ENCODE measurements around the gene RTTN. TPM values are rescaled to one million over a fixed set of nuclear protein-coding genes. Genes with fewer than 3 reads are reported as not detected.

RTTN gene
- total and polyA plus RNA-seq, 10 of the 15 experiments (the other 5 are each of a cell fraction or from before 2014, with no cell fraction given), result 9.4 to 36.6 (median 15.7) TPM

DNA sequence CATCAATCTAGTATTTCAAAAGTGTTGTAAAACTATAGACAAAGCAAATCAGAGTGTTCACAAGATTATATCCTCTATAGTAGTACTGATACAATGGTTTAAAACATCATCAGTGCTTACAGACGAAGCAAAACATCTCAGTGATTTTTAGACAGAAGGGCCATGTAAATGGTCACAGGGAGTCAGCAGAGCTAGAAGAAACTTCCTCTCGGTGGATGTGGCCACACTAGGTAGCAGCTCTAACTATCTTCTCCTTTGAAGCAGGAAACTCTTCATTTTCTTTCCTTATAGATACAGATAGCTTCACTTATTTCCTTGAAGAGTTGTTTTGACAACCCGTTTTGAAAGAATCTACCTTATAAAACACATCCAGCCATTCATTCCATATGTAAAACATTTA lies 177.4 kb downstream of the RTTN start:
- no TSS peak for BruUV-seq (replicated peaks)
- H3K4me3 ChIP-seq, result no peak overlapping the region
- intact Hi-C loops (cut with micrococcal nuclease; ENCODE audit: unreplicated experiment) (no loop called here), in situ Hi-C loops (cut with MboI) (no loop called here)
- ChIA-PET SMC1A (ENCODE audit: uncharacterized antibody, unreplicated experiment) (interaction anchor here (0.8 to 2.9 kb wide), 17 partner anchors 9 to 143 kb away, joined by 3 to 12 read pairs (median 6); no protein-coding TSS in a partner anchor), RAD21 (ENCODE audit: unreplicated experiment) (interaction anchor here (0.9 to 2.2 kb wide), 11 partner anchors 9 to 145 kb away, joined by 3 to 11 read pairs (median 4); no protein-coding TSS in a partner anchor), POLR2A (interaction anchor here (1.0 to 1.3 kb wide), 2 partner anchors 9 to 13 kb away, joined by 3 read pairs; no protein-coding TSS in a partner anchor), CTCF (interaction anchor here (1.1 to 2.5 kb wide), 4 partner anchors 12 to 182 kb away, joined by 3 to 12 read pairs (median 4); no protein-coding TSS in a partner anchor)
- no peaks in the 10 kb centered on the region for H3K27me3 ChIP-seq (replicated peaks in 1 of 2; ENCODE audit: control insufficient read depth in 2 of 2, insufficient read depth in 2 of 2, low read length in 1 of 2)
- H3K27ac ChIP-seq (ENCODE audit: control insufficient read depth, insufficient read depth), result no peak overlapping the region; the same call in 1 of the 2 replicates
- H3K4me2 ChIP-seq (ENCODE audit: control insufficient read depth, insufficient read depth), result no peak overlapping the region
- DNase-seq (ENCODE audit: low read depth, low spot score), result no peak
- no peak for FAIRE-seq
- ATAC-seq, result peak; percentile 59
- TF ChIP-seq HCFC1 (IDR thresholded peaks at IDR 0.05; ENCODE audit: low read length), result no peak
- no peak overlapping the region for H2AFZ ChIP-seq (ENCODE audit: control insufficient read depth, low read depth, low read length)
- H3K4me1 ChIP-seq (ENCODE audit: control insufficient read depth, insufficient read depth, low read length), result peaks cover 7% of the 10 kb centered on the region; the same call in 1 of the 2 replicates
- no peaks in the 10 kb centered on the region for H3K79me2 ChIP-seq (ENCODE audit: control insufficient read depth, insufficient read depth, low read length)
- no peaks in the 10 kb centered on the region for H3K9me3 ChIP-seq (replicated peaks; ENCODE audit: control insufficient read depth, insufficient read depth, low read length)
- 47% methylated on average over 3 of the region's 3 CpGs for WGBS (ENCODE audit: insufficient coverage, insufficient replicate concordance, low lambda C conversion rate, missing lambda C conversion rate)
- H3K9ac ChIP-seq (ENCODE audit: control insufficient read depth, insufficient read depth, low read length), result no peak overlapping the region
- H4K20me1 ChIP-seq (ENCODE audit: control insufficient read depth, insufficient read depth), result no peaks in the 10 kb centered on the region
- H3K36me3 ChIP-seq (ENCODE audit: control insufficient read depth in 2 of 2, insufficient read depth in 2 of 2, low read length in 1 of 2), result peaks cover 2 to 5% of the 10 kb centered on the region in 2 experiments

DNA sequence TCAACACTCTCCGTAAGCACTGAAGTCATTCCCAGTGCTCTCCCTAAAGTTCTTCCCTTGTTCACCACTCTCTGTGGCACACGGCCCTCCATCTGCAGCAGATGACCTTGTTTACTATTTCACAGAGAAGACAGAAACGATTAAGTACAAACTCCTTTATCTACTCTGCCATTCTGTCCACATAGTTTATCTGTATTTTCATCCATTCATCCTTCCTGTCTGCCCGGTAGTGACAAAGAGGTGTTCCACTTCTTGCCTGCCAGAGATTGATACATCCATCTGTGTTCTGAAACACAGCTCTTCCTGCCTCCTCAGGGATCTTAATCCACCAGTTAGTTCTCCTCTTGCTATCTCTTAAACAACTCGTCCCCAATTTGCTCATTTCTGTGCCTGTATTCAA lies 179.9 kb downstream of the RTTN start:
- intact Hi-C loops (cut with micrococcal nuclease; ENCODE audit: unreplicated experiment), result no loop called here
- RAD21 ChIA-PET (ENCODE audit: unreplicated experiment), result interaction anchor here (1.2 kb wide), 1 partner anchor 345 kb away, joined by 3 read pairs; no protein-coding TSS in a partner anchor
- POLR2A ChIA-PET, result no interaction called here

More for the DNA sequence above, 179.9 kb downstream of the RTTN start:
- peaks cover 7% of the 10 kb centered on the region; the same call in 1 of the 2 replicates for H3K4me1 ChIP-seq (ENCODE audit: control insufficient read depth, insufficient read depth, low read length)
- FAIRE-seq, result no peak
- in situ Hi-C loops (cut with MboI), result no loop called here
- no peak overlapping the region for H3K4me2 ChIP-seq (ENCODE audit: control insufficient read depth, insufficient read depth)
- no peak for TF ChIP-seq TCF12 (IDR thresholded peaks at IDR 0.05; ENCODE audit: low read depth, low read length)
- no peak for TF ChIP-seq SP1 (IDR thresholded peaks at IDR 0.05; ENCODE audit: low read depth, low read length)
- no peak for TF ChIP-seq KDM1A (IDR thresholded peaks at IDR 0.05; ENCODE audit: borderline replicate concordance)
- no peak for TF ChIP-seq MAX (IDR thresholded peaks at IDR 0.05; ENCODE audit: low read depth, low read length)
- H3K4me3 ChIP-seq, result no peak overlapping the region
- H3K9ac ChIP-seq (ENCODE audit: control insufficient read depth, insufficient read depth, low read length), result no peak overlapping the region
- ChIA-PET SMC1A (ENCODE audit: uncharacterized antibody, unreplicated experiment) (interaction anchor here (1.0 to 1.6 kb wide), 2 partner anchors 11 to 34 kb away, joined by 3 to 6 read pairs; no protein-coding TSS in a partner anchor), CTCF (interaction anchor here (1.0 to 1.3 kb wide), 2 partner anchors 21 to 126 kb away, joined by 3 read pairs; no protein-coding TSS in a partner anchor)
- H3K27ac ChIP-seq (ENCODE audit: control insufficient read depth, insufficient read depth), result no peak overlapping the region
- 99% methylated on average over 5 of the region's 5 CpGs for WGBS (ENCODE audit: insufficient coverage, insufficient replicate concordance, low lambda C conversion rate, missing lambda C conversion rate)
- H3K27me3 ChIP-seq (replicated peaks in 1 of 2; ENCODE audit: control insufficient read depth in 2 of 2, insufficient read depth in 2 of 2, low read length in 1 of 2), result no peaks in the 10 kb centered on the region
- H2AFZ ChIP-seq (ENCODE audit: control insufficient read depth, low read depth, low read length), result no peak overlapping the region
- H3K79me2 ChIP-seq (ENCODE audit: control insufficient read depth, insufficient read depth, low read length), result no peaks in the 10 kb centered on the region
- peaks cover 4 to 6% of the 10 kb centered on the region in 2 experiments; a peak in 3 of 4 replicates for H3K36me3 ChIP-seq (ENCODE audit: control insufficient read depth in 2 of 2, insufficient read depth in 2 of 2, low read length in 1 of 2)
- no peak for DNase-seq (ENCODE audit: low read depth, low spot score)
- no peaks in the 10 kb centered on the region for H3K9me3 ChIP-seq (replicated peaks; ENCODE audit: control insufficient read depth, insufficient read depth, low read length)
- no peak for ATAC-seq
- no peaks in the 10 kb centered on the region for H4K20me1 ChIP-seq (ENCODE audit: control insufficient read depth, insufficient read depth)
- no TSS peak for BruUV-seq (replicated peaks)
